ENCODE data around the gene SHROOM3.

- TF ChIP-seq CTCF (IDR thresholded peaks at IDR 0.05) (no peak), POLR2A (IDR thresholded peaks at IDR 0.05) (no peak)
Observed at GRCh38 chr4:76760193-76760592, 325.2 kb downstream of the SHROOM3 start.
